GM15510 (cell line): ENCODE results near the gene TTLL8.

Experiments
- POLR2A ChIP-seq: IDR thresholded peaks from 3 replicates; pipeline ENCODE4 v1.6.1; 2011; ENCODE audit warnings: borderline replicate concordance; ENCODE audit not compliant: insufficient read length; ENCODE audit errors: extremely low read depth

Gene TTLL8

DNA sequence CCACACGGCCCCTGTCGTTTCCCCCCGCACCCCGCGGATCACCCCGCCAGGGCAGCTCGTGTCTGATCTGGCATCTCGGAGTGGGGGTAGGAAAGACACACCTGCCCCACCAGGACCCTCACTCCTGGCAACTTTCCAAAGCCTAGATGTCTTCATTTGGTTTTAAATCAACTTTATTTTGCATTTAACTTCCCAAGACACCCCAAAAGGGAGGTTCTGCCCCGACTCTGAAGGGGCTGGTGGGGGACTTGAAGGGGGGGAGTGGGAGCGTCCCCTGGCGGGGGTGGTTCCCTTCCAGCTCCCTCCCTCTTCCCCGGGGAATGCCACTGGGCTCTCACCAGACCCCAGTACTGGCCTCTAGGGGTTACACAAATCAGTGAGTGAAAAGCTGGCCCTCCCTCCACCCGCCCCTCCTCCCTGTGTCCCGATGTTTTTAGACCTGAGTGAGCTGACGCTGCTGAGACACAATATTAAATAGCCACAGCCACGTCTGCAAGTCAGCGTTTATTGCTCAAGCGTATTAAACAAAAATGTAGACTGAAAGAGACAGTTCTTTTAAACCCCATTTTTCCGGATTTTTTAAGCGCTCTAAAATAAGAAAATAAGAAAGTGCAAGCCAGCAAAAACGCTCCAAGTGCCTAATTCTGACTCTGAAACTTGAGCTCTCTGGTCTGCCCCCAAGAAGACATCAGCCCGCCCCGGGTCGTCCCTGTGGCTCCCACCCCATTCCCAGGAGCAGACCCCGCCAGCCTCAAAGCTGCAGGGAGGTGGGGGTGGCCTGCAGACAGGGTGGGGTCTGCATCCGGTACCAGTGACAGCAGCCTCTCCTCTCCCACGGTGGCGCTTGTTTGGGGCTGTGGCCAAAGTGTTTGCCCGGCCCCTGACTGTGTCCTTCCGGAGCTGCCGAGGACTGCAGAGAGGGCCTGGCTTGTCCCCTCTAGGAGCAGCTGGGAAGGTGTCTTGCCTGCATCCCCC is 1.1 kb upstream of the TTLL8 start:
- no peak for TF ChIP-seq POLR2A

DNA sequence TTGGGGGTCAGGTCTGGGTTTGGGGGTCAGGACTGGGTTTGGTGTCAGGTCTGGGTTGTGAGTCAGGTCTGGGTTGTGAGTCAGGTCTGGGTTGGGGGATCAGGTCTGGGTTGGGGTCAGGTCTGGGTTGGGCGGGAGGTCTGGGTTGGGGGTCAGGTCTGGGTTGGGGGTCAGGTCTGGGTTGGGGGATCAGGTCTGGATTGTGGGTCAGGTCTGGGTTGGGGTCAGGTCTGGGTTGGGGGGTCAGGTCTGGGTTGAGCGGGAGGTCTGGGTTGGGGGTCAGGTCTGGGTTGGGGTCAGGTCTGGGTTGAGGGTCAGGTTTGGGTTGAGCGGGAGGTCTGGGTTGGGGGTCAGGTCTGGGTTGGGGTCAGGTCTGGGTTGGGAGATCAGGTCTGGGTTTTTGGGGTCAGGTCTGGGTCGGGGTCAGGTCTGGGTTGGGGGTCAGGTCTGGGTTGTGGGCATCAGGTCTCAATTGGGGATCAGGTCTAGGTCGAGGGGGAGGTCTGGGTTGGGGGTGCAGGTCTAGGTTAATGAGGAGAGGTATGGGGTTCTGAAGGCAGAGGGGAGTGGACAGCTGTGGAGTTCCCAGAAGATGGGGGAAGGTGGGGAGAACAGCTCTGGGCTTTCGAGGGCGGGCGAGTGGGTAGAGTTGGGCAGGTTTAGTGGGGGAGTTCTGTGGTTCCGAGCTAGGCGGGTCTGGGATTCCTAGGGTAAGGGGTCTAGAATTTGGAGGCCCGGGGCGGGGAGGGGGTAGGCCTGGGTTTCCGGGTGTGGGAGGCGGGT is 629 bp downstream of the TTLL8 start:
- TF ChIP-seq POLR2A, result no peak

DNA sequence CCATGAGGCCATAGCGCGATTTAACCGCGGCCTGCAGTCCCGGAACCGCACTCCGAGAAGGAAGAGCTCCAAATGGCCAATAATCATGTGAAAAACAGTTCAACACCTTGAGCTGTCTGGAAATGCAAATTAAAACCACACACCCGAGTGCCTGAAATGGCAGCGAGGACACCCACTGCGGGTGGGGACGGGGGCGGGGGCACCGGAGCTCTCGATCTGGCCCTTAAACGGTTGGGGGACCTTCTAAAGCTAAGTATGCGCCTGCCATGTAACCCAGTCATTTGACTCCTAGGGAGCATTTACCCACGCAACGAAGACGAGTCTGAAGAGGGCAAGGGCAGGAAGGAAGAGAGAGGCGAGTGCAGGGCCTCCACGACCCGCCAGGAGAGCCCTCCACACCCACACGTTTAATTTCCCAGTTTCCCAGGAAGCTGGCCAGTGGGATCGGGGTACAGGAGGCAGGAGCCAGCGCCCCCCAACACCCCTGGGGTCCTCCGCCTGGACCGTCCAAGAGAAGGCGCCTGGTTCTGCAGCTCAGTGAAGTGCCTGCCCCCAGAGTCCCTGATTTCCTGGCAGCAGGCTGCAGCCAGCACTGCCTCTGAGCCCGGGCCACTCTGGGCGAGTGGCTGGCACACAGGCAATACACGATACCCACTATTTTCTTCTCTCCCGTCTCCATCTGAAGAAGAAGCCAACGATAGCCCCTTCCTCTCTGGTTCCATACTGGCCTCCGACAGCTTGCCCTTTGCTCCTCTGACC is 1.7 kb downstream of the TTLL8 start:
- no peak for TF ChIP-seq POLR2A

- TF ChIP-seq POLR2A, result no peak
These were observed 4.2 kb downstream of the TTLL8 start for GRCh38 chr22:50053861-50054260.

- TF ChIP-seq POLR2A, result no peak
These were observed 6.2 kb downstream of the TTLL8 start for GRCh38 chr22:50051930-50052329.

DNA sequence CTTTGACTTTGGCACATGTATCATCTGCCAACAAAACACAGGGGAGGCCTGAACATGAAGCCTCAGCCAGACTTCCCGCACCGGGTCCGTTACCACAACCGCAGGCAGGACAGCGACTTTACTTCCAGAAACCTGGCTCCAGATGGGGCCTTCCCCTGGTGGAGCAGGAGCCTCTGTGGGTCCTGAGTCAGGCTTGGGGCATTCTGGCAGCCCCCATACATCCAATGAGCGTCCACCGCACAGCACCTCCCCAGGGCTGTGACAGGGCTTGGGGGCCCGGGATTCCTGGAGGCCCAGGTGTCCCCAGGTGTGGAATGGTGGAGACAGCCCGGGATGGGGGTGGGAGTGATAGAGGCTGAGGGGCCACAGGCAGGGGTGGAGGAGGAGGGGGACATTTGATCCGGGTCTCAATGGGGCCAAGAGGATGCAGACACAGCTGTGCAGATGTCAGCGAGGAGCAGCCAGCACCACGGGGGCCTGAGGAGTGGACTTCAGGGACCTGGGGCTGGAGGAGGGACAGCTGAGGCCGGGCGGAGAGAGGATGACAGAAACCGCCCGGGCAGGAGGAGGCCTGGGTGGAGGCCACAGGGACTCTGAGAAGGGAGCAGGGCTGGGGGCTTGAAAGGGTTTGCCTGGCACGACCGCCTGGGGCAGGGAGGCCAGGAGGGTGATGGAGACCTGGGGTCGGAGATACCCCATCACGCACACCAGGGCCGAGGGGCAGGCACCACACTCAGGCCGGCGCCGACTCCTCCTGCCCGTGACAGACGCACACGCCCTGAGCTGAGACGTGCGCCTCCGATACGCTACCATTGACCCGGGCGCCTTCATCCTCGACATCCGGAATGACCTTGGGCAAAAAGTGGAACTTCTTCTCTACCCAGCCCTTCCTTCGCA is 8.6 kb downstream of the TTLL8 start:
- TF ChIP-seq POLR2A, result no peak

GRCh38 chr22:50048836-50049235 is 9.3 kb downstream of the TTLL8 start:
- no peak for TF ChIP-seq POLR2A

DNA sequence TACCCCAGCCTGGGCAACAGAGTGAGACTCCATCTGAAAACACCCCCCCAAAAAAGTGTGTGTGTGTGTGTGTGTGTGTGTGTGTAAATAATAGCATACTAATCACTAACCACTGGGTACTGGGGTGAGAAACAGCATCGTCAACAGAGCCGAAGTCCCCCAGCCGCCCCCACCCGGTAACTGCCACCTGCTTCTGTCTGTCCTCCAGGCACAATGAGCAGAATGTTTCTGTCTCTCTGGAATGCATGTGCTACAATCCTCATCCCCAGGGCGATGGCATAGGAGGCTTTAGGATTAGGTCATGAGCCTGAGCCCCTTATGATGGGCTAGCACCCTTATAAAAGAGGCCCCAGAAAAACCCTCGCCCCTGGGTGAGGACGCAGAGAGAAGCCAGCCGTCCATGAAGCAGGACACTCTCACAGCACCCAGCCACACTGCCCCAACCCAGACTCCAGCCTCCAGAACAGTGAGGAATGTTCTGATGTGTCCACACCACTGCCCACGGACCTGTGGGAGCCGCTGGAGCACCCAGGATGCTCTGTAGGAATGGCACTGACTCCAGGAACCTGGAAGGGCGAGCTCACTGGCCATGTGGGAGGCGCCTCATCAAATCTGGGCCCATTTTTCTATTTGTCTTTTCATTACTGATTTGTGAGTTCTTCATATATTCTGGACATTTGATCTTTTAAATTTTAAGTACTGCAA is 9.9 kb downstream of the TTLL8 start:
- TF ChIP-seq POLR2A, result no peak

DNA sequence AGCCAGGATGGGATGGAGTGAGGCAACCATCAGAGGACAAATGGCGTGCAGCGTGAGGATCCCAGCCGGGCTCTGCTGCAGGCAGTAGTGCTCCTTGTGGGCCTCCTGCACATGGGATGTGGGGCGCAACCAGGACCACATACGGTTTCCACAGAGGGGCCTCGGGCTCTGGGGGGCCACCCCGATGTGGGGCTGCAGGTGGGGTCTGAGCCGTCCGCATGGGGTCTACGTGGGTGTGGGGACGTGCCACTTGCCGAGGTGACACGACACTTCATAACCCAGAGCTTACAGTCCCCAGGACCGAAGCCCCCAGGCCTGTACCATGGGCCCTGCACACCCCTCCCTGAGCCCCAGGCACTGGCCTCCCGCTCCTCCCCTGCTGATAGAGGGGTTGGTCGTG is 10.8 kb downstream of the TTLL8 start:
- no peak for TF ChIP-seq POLR2A

GRCh38 chr22:50046481-50047245 is 11.4 kb downstream of the TTLL8 start:
- no peak for TF ChIP-seq POLR2A

DNA sequence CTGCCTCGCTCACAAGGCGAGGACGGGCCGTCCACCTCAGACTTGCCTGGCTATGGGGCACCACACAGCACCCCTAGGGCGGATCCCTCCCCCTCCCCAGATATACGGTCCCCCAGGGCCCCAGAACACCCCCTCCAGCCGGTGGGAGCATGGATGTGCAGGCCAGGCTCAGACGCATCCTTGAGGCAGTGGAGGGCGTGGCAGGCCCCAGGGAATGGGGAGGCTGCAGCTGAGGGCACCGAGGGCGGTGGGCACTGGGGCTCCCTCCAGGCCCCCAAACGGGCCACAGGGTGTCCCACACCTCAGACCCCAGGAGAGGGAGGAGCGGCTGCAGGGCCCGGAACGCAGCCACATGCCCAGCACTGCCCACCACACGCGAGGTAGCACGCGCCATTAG is 12.1 kb downstream of the TTLL8 start:
- no peak for TF ChIP-seq POLR2A

GRCh38 chr22:50045211-50046018 is 12.7 kb downstream of the TTLL8 start:
- TF ChIP-seq POLR2A, result no peak

DNA sequence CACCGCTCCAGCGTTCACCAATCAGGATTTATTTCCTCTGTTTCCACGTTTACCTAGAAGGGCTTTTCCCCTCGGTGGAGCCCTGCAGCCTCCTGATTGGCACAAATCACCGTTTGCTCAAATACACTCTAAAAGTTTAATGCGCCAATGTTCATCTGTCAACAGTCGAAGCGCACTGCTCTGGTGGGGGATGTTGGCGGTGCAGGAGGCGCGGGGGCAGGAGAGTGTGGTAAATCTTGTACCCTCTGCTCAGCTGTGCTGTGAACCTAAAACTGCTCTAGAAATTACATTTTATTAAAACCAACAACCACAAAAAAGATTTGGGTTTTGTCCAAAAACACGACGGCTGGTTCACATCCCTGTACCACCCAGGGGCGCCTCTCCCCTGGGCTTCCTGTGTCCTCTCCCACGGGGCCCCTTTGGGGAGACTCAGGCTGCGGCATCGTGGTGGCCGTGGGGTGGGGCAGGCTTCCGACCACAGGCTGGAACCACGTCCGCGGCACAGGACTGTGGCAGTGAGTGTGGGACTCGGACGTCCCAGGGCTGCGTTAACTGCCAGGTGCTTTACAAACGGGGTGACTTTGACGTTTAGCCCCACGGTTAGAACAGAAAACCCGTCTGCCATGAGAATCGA is 13.5 kb downstream of the TTLL8 start:
- TF ChIP-seq POLR2A, result no peak
